VCaP (cell line): ENCODE results near the gene GLTPD2.

ENCODE experiments used
- H3K27ac ChIP-seq: fragments of 450-650 bp; 2 replicates; pipeline ENCODE4 v1.5.1; 2017
- TF ChIP-seq, protein P1 (sequence below): fragments of 450-650 bp; conservative IDR thresholded peaks from 2 replicates; pipeline ENCODE4 v1.5.1; 2017; ENCODE audit warnings: mild to moderate bottlenecking, moderate library complexity

GLTPD2 gene

DNA sequence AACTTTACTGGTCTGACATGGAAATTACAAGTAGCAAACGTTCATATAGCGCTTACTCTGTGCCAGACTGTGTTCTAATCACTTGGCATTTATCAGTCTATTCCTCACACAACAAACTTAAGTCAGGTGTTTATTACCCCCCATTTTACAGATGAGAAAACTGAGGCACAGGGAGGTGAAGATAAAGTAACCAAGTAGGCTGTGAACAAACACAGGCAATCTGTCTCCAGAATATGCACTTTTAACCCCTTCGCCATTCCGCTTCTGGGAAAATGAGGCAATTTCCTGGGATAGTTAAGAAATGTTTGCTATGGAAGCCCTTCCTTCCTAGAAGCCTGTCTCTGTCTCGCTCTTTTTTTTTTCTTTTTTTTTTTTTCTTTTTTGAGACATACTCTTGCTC, 36.8 kb upstream of the GLTPD2 start:
- TF ChIP-seq, protein P1, sequence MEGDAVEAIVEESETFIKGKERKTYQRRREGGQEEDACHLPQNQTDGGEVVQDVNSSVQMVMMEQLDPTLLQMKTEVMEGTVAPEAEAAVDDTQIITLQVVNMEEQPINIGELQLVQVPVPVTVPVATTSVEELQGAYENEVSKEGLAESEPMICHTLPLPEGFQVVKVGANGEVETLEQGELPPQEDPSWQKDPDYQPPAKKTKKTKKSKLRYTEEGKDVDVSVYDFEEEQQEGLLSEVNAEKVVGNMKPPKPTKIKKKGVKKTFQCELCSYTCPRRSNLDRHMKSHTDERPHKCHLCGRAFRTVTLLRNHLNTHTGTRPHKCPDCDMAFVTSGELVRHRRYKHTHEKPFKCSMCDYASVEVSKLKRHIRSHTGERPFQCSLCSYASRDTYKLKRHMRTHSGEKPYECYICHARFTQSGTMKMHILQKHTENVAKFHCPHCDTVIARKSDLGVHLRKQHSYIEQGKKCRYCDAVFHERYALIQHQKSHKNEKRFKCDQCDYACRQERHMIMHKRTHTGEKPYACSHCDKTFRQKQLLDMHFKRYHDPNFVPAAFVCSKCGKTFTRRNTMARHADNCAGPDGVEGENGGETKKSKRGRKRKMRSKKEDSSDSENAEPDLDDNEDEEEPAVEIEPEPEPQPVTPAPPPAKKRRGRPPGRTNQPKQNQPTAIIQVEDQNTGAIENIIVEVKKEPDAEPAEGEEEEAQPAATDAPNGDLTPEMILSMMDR, result no peak
- no peak overlapping the region for H3K27ac ChIP-seq

DNA sequence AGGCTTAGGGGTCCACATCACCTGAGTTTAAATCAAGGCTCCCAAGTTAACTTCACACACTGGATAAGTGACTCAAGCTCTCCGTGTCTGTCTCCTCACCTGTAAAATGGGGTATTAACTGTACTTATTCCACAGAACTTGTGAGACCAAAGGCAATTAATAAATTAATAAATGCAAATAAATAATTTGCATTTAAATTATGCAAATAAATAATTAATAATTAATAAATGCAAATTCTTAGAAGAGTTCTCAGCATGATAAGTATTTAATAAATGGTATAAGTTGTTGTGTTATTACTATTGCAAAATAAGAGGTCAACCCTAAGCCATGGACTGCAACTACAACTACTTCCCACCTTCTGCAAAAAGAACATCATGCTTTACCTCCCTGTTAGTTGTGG, 35.4 kb upstream of the GLTPD2 start:
- no peak overlapping the region for H3K27ac ChIP-seq
- TF ChIP-seq, protein P1, result no peak

DNA sequence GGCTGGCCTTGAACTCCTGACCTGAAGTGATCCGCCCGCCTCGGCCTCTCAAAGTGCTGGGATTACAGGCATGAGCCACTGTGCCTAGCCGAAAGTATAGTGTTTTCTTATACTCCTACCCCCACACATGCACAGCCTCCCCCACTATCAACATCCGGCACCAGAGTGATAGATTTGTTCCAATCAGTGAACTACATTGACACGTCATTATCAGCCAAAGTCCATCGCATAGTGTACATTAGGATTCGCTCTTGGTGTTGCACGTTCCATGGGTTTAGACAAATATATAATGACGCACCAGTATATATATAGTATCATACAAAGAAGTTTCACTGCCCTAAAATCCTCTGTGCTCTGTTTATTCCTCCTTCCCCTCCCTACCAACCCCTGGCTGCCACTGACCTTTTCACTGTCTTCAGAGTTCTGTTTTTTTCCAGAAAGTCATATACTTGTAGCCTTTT, 29.0 kb upstream of the GLTPD2 start:
- no peak overlapping the region for H3K27ac ChIP-seq
- TF ChIP-seq, protein P1, result no peak

DNA sequence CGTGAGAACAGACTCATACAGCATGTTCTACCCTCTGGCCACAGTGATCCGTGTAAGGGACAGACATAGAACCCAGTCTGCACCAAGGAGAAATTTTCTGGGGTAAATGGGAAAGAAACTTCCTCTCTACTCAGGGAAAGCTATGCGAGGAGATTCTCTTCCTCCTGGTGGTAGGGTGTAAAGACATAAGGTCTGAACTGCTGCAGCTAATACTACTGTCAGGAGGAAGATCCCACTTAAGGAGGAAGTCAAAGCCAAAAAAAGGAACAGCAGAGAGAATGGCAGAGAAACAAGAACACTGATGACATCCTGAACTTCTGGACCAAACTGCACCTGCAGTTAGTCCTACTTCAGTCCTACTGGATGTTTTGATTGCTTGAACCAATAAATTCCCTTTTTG, 24.2 kb upstream of the GLTPD2 start:
- no peak overlapping the region for H3K27ac ChIP-seq
- TF ChIP-seq, protein P1, result no peak

DNA sequence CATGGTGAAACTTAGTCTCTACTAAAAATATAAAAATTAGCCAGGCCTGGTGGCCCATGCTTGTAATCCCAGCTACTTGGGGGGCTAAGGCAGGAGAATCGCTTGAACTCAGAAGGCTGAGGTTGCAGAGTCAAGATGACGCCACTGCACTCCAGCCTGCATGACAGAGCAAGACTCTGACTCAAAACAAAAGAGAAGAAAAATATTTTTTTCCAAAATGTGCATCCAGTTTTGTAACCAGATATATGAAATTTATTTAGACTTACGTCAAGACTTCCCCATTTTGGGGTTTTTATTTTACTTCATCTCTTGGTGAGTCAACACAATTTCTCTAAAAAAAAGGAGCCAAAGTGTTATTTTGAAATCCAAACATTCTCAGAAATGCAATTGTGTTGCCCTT, 22.6 kb upstream of the GLTPD2 start:
- no peak overlapping the region for H3K27ac ChIP-seq
- TF ChIP-seq, protein P1, result no peak

DNA sequence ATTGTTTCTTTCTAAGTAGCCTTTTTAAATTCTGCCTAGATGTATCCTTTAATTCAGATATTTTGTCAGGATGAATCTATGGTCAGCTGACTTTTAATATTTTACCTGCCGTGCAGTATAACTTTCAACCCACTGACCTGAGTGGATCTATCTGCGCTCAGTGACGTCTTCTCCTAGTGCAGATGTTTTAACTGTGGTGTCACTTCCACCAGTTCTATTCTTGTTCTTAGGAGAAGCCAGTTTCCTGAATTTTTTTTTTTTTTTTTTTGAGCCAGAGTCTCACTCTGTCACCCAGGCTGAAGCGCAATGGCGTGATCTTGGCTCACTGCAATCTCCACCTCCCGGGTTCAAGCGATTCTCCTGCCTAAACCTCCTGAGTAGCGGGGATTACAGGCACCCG, 22.0 kb upstream of the GLTPD2 start:
- TF ChIP-seq, protein P1, result no peak
- no peak overlapping the region for H3K27ac ChIP-seq

DNA sequence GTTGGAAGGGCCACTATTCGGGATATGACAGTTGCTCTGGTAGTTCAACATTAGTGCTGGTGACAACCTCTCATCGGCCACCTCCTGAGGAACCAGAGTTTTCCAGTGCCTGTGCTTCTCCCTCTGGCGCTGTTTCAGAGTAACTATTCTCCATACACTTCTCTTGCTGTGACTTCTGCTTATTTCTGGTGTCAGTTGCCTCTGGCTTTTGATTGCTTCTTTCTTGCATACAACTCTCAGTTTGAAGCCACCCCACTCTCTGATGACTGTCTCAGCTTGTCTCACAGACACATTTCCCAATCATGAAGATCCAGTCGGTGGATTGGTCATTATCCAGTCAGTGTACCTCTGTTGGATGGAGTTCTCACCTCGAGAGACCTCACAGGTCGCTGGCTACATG, 20.5 kb upstream of the GLTPD2 start:
- H3K27ac ChIP-seq, result no peak overlapping the region
- TF ChIP-seq, protein P1, result no peak

DNA sequence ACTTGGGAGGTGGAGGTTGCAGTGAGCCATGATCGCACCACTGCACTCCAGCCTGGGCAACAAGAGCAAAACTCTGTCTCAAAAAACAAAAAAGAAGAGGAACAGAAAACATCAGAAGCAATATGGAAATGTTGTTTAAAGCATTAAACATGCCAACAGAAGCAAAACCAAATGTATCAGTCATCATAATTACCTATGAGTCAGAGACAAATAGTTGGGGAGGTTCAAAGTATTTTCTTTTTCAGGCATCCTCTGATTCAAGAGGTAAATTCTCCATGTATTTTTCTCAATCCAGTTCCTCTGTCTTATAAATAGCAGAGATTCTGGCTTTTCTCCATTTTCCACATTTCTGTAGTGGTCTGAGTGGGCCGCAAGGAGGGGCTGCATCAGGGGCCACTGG, 19.1 kb upstream of the GLTPD2 start:
- no peak overlapping the region for H3K27ac ChIP-seq
- TF ChIP-seq, protein P1, result no peak
